Left lung (tissue), 10 donors: ENCODE measurements around the gene ZNF771. TPM values are rescaled to one million over a fixed set of nuclear protein-coding genes. Genes with fewer than 3 reads are reported as not detected.
"Not testable (repeated sequence)": the region's sequence is repeated elsewhere in the genome, so short reads cannot be mapped to it uniquely, and the experiment has no call there.

ENCODE experiments used
- ATAC-seq: fragments of 200-7000 bp; cut with Tn5 transposase; one replicate; pipeline ENCODE4 v1.9.1; 2020; ENCODE audit warnings: moderate library complexity
- DNase-seq, 4 donors: peaks; one replicate each; pipeline ENCODE4 v3.0.0-alpha.2; 2013 to 2020
- H3K27ac ChIP-seq, 2 donors: fragments of 200-600 bp; sonication (generic) in 1 of 2; one replicate each; pipeline versions ENCODE4 v1.5.0 to v1.8.0; 2020 to 2021
- H3K27me3 ChIP-seq, 2 donors: fragments of 200-600 bp; sonication (generic) in 1 of 2; one replicate each; pipeline versions ENCODE4 v1.5.0 to v1.8.0; 2020 to 2021
- H3K36me3 ChIP-seq, 2 donors: fragments of 200-600 bp; sonication (generic) in 1 of 2; one replicate each; pipeline versions ENCODE4 v1.5.0 to v1.8.0; 2020 to 2021
- H3K4me1 ChIP-seq, 2 donors: fragments of 200-600 bp; one replicate each; pipeline ENCODE4 v1.8.0; 2021
- H3K4me3 ChIP-seq, 2 donors: fragments of 200-600 bp; sonication (generic) in 1 of 2; one replicate each; pipeline versions ENCODE4 v1.5.0 to v1.8.0; 2020 to 2021; ENCODE audit warnings: mild to moderate bottlenecking in 1 of 2
- H3K9me3 ChIP-seq, 2 donors: fragments of 200-600 bp; sonication (generic) in 1 of 2; one replicate each; pipeline versions ENCODE4 v1.5.0 to v1.8.0; 2020 to 2021
- intact Hi-C, 2 donors: fragments of 100-400 bp; cut with DNase I; formaldehyde crosslinking; loops; one replicate each; pipeline versions ENCODE4 v1.11.2 to v1.14.2; 2022
- polyA plus RNA-seq, 6 donors: library from polyadenylated mRNA; unstranded; fragments of 120-200 nt; gene quantifications; one replicate each; pipeline ENCODE4 v1.2.1, GENCODE V29; 2013; ENCODE audit not compliant: insufficient read length in 6 of 6
- total RNA-seq, 2 donors: library from RNA; stranded (reverse); fragmentation: NEBNext Ultra II Directional; extraction: Animal tissue kit (Norgen Biotek cat#: 25700); gene quantifications; one replicate each; pipeline ENCODE4 v1.2.1, GENCODE V29; 2021
- TF ChIP-seq, protein P1 (sequence below), 2 donors: fragments of 200-600 bp; sonication (generic) in 1 of 2; IDR thresholded peaks; one replicate each; pipeline versions ENCODE4 v1.5.0 to v1.8.0; 2021; ENCODE audit warnings: antibody characterized with exemption in 2 of 2
- donor health status: DM: no; HTN: yes; CAD: no.
- donor health status: DM: no; HTN: no; CAD: no.

Gene ZNF771
- total and polyA plus RNA-seq, 8 donors = 4.0 to 8.5 (median 5.8) TPM

GRCh38 chr16:30457743-30458560 lies 50.5 kb downstream of the ZNF771 start:
- Histone ChIP-seq H3K9me3 (no peaks in the 10 kb centered on the region), H3K27me3 (no peaks in the 10 kb centered on the region), H3K4me3 (no peak overlapping the region), H3K36me3 (no peaks in the 10 kb centered on the region), H3K27ac (no peak overlapping the region), H3K4me1 (peaks cover 0 to 24% of the 10 kb centered on the region in 2 donors)
- intact Hi-C loops = no loop called here
- ATAC-seq (no peak), DNase-seq (no peak)
- TF ChIP-seq, protein P1, sequence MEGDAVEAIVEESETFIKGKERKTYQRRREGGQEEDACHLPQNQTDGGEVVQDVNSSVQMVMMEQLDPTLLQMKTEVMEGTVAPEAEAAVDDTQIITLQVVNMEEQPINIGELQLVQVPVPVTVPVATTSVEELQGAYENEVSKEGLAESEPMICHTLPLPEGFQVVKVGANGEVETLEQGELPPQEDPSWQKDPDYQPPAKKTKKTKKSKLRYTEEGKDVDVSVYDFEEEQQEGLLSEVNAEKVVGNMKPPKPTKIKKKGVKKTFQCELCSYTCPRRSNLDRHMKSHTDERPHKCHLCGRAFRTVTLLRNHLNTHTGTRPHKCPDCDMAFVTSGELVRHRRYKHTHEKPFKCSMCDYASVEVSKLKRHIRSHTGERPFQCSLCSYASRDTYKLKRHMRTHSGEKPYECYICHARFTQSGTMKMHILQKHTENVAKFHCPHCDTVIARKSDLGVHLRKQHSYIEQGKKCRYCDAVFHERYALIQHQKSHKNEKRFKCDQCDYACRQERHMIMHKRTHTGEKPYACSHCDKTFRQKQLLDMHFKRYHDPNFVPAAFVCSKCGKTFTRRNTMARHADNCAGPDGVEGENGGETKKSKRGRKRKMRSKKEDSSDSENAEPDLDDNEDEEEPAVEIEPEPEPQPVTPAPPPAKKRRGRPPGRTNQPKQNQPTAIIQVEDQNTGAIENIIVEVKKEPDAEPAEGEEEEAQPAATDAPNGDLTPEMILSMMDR (IDR thresholded peaks at IDR 0.05) = no peak

DNA sequence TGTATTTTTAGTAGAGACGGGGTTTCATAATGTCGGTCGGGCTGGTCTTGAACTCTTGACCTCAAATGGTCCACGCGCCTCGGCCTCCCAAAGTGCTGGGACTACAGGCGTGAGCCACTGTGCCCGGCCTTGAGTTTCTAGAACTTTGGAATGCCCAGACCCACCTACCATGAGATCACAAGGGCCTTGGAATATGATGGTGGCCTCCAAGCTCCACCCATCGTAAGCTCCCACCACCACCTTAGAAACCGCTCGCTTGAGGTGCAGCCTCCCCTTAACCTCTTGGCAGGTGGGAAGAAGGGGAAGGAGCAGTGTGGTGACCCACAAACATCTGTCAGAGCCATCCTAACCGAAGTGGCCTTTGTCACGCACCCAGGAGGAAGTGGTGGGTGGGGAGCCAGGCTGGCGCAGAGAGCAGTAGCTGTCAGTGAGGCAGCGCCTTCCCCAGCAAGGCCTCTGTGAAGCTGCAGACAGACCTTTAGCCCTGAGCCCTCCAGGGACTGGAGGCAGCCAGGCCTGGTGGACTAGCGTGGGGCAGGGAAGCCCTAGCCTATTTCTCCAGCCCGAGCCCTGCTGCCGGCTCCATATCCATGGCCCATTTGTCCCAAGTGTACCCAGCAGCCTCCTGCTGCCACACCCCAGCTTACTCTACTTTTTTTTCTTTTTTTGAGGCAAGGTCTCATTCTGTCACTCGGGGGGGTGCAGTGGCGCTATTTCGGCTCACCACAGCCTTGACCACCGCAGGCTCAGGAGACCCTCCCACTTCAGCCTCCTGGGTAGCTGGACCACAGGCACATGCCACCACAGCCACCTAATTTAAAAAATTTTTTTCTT lies 51.4 kb downstream of the ZNF771 start:
- no peaks in the 10 kb centered on the region for H3K27me3 ChIP-seq
- H3K27ac ChIP-seq = peak overlapping the region in 1 of 2 donors; percentile 68
- intact Hi-C loops = no loop called here
- no peaks in the 10 kb centered on the region for H3K9me3 ChIP-seq
- H3K4me3 ChIP-seq = no peak overlapping the region
- peak; percentile 85 for ATAC-seq
- H3K36me3 ChIP-seq = no peaks in the 10 kb centered on the region
- DNase-seq = peak in 2 of 4 donors; percentile 81 to 91
- TF ChIP-seq, protein P1 (IDR thresholded peaks at IDR 0.05) = no peak
- H3K4me1 ChIP-seq = peaks cover 0 to 24% of the 10 kb centered on the region in 2 donors

DNA sequence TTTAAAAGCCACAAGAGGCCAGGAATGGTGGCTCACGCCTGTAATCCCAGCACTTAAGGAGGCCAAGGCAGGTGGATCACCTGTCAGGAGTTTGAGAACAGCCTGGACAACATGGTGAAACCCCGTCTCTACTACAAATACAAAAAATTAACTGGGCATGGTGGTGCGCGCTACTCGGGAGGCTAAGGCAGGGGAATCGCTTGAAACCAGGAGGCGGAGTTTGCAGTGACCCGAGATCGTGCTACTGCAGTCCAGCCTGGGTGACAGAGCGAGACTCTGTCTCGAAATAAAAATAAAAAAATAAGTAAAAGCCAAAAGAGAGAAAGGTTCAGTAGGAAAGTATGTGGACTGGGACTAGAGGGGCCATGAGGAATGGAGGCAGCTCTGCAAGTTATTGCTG lies 52.0 kb downstream of the ZNF771 start:
- peak overlapping the region in 1 of 2 donors; percentile 68 for H3K27ac ChIP-seq
- H3K9me3 ChIP-seq = no peaks in the 10 kb centered on the region
- intact Hi-C loops = no loop called here

GRCh38 chr16:30461426-30461825 lies 54.0 kb downstream of the ZNF771 start:
- ATAC-seq, intact Hi-C loops, H3K27ac ChIP-seq, H3K4me3 ChIP-seq, DNase-seq, H3K27me3 ChIP-seq, H3K36me3 ChIP-seq, H3K9me3 ChIP-seq: not testable (repeated sequence)
- H3K4me1 ChIP-seq = peaks cover 0 to 24% of the 10 kb centered on the region in 2 donors

More for the DNA sequence above, 52.0 kb downstream of the ZNF771 start:
- TF ChIP-seq, protein P1 (IDR thresholded peaks at IDR 0.05) = no peak
- H3K4me3 ChIP-seq = no peak overlapping the region
- peaks cover 0 to 24% of the 10 kb centered on the region in 2 donors for H3K4me1 ChIP-seq
- no peaks in the 10 kb centered on the region for H3K36me3 ChIP-seq
- ATAC-seq = no peak
- no peak for DNase-seq
- H3K27me3 ChIP-seq = no peaks in the 10 kb centered on the region

DNA sequence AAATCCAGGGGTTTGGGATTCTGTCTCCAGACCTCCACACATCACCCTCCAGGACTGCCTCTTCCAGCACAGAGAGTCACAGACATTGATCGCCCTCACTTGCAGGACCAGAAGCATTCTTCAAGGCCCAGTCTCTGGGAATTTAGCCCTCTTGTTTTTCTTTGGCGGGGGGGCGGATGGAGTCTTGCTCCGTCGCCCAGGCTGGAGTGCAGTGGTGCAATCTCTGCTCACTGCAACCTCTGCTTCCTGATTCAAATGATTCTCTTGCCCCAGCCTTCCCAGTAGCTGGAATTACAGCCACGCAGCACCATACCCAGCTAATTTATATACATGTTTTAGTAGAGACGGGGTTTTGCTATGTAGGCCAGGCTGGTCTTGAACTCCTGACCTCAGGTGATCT lies 56.7 kb downstream of the ZNF771 start:
- no peak for DNase-seq
- Histone ChIP-seq H3K27ac (no peak overlapping the region), H3K4me3 (no peak overlapping the region), H3K36me3 (no peaks in the 10 kb centered on the region), H3K4me1 (peaks cover 0 to 21% of the 10 kb centered on the region in 2 donors), H3K9me3 (no peaks in the 10 kb centered on the region), H3K27me3 (no peaks in the 10 kb centered on the region)
- TF ChIP-seq, protein P1 (IDR thresholded peaks at IDR 0.05) = no peak
- intact Hi-C loops = no loop called here
- no peak for ATAC-seq

Other genes with a start within 250 kb of the ZNF771 start
- 100 to 1,000 TPM in 1 of 2 donors, 10 to 100 TPM in 1; 29.3 to 172 TPM for gene CORO1A, start 224.0 kb upstream of the ZNF771 start, total RNA-seq
- gene CORO1A, start 224.0 kb upstream of the ZNF771 start, polyA plus RNA-seq = 10 to 100 TPM; 16.0 to 24.4 (median 17.9) TPM
- gene BOLA2B, start 213.9 kb upstream of the ZNF771 start, total RNA-seq = 100 to 1,000 TPM in 1 of 2 donors, 10 to 100 TPM in 1; 59.3 to 101 TPM
- 10 to 100 TPM; 12.0 to 30.4 (median 22.3) TPM for gene BOLA2B, start 213.9 kb upstream of the ZNF771 start, polyA plus RNA-seq
- gene SLX1A, start 213.7 kb upstream of the ZNF771 start, total RNA-seq = 10 to 100 TPM; 21.5 to 25.5 TPM
- gene SLX1A, start 213.7 kb upstream of the ZNF771 start, polyA plus RNA-seq = 10 to 100 TPM; 20.6 to 31.0 (median 23.1) TPM
- gene SULT1A3, start 208.4 kb upstream of the ZNF771 start, total RNA-seq = 10 to 100 TPM; 19.7 to 29.3 TPM
- gene SULT1A3, start 208.4 kb upstream of the ZNF771 start, polyA plus RNA-seq = 10 to 100 TPM in 4 of 6 donors, 1 to 10 TPM in 2; 6.4 to 13.7 (median 11.4) TPM
- 10 to 100 TPM; 13.6 to 27.0 TPM for gene NPIPB13, start 159.1 kb upstream of the ZNF771 start, total RNA-seq
- 10 to 100 TPM; 11.0 to 32.6 (median 28.8) TPM for gene NPIPB13, start 159.1 kb upstream of the ZNF771 start, polyA plus RNA-seq
- 10 to 100 TPM; 53.2 to 57.6 TPM for gene CD2BP2, start 52.3 kb upstream of the ZNF771 start, total RNA-seq
- gene CD2BP2, start 52.3 kb upstream of the ZNF771 start, polyA plus RNA-seq = 10 to 100 TPM; 42.9 to 59.1 (median 51.3) TPM
- 10 to 100 TPM; 32.7 to 43.7 TPM for gene TBC1D10B, start 37.1 kb upstream of the ZNF771 start, total RNA-seq
- 10 to 100 TPM; 29.5 to 39.3 (median 34.4) TPM for gene TBC1D10B, start 37.1 kb upstream of the ZNF771 start, polyA plus RNA-seq
- gene MYL11, start 32.8 kb upstream of the ZNF771 start, total RNA-seq = 1 to 10 TPM in 1 of 2 donors, not detected in 1; 1.6 TPM
- under 1 TPM in 4 of 6 donors, not detected in 2; 0.27 to 0.87 (median 0.62) TPM for gene MYL11, start 32.8 kb upstream of the ZNF771 start, polyA plus RNA-seq
- gene SEPTIN1, start 25.0 kb upstream of the ZNF771 start, total RNA-seq = 1 to 10 TPM; 2.9 to 6.3 TPM
- 1 to 10 TPM; 2.5 to 3.6 (median 3.1) TPM for gene SEPTIN1, start 25.0 kb upstream of the ZNF771 start, polyA plus RNA-seq
- 1 to 10 TPM; 7.0 TPM for gene ZNF48, start 12.2 kb upstream of the ZNF771 start, total RNA-seq
- 10 to 100 TPM in 2 of 6 donors, 1 to 10 TPM in 4; 6.8 to 11.7 (median 9.0) TPM for gene ZNF48, start 12.2 kb upstream of the ZNF771 start, polyA plus RNA-seq
- gene DCTPP1, start 22.4 kb downstream of the ZNF771 start, total RNA-seq = 10 to 100 TPM; 26.2 to 37.4 TPM
- gene DCTPP1, start 22.4 kb downstream of the ZNF771 start, polyA plus RNA-seq = 10 to 100 TPM; 35.5 to 49.3 (median 38.0) TPM
- 10 to 100 TPM; 50.3 to 64.0 TPM for gene SEPHS2, start 38.3 kb downstream of the ZNF771 start, total RNA-seq
- gene SEPHS2, start 38.3 kb downstream of the ZNF771 start, polyA plus RNA-seq = 10 to 100 TPM; 28.4 to 36.6 (median 31.9) TPM
- 10 to 100 TPM; 19.9 to 60.2 TPM for gene ITGAL, start 65.1 kb downstream of the ZNF771 start, total RNA-seq
- gene ITGAL, start 65.1 kb downstream of the ZNF771 start, polyA plus RNA-seq = 1 to 10 TPM; 2.9 to 6.0 (median 5.3) TPM
- 10 to 100 TPM; 26.1 to 26.4 TPM for gene ZNF768, start 119.0 kb downstream of the ZNF771 start, total RNA-seq
- 10 to 100 TPM; 31.6 to 42.2 (median 35.0) TPM for gene ZNF768, start 119.0 kb downstream of the ZNF771 start, polyA plus RNA-seq
- gene ZNF747, start 127.3 kb downstream of the ZNF771 start, total RNA-seq = 10 to 100 TPM in 1 of 2 donors, 1 to 10 TPM in 1; 6.6 to 11.8 TPM
- 1 to 10 TPM; 8.0 to 9.9 (median 9.0) TPM for gene ZNF747, start 127.3 kb downstream of the ZNF771 start, polyA plus RNA-seq
- gene ZNF764, start 150.8 kb downstream of the ZNF771 start, total RNA-seq = 1 to 10 TPM; 7.4 to 9.0 TPM
- 10 to 100 TPM; 11.2 to 15.8 (median 12.4) TPM for gene ZNF764, start 150.8 kb downstream of the ZNF771 start, polyA plus RNA-seq
- 10 to 100 TPM; 11.8 to 12.3 TPM for gene ZNF688, start 164.1 kb downstream of the ZNF771 start, total RNA-seq
- gene ZNF688, start 164.1 kb downstream of the ZNF771 start, polyA plus RNA-seq = 10 to 100 TPM in 4 of 6 donors, 1 to 10 TPM in 2; 8.9 to 16.4 (median 13.0) TPM
- 10 to 100 TPM; 12.9 to 15.6 TPM for gene ZNF785, start 178.1 kb downstream of the ZNF771 start, total RNA-seq
- gene ZNF785, start 178.1 kb downstream of the ZNF771 start, polyA plus RNA-seq = 10 to 100 TPM; 25.0 to 33.0 (median 30.4) TPM
- 1 to 10 TPM; 5.4 to 7.1 TPM for gene ZNF689, start 202.8 kb downstream of the ZNF771 start, total RNA-seq
- gene ZNF689, start 202.8 kb downstream of the ZNF771 start, polyA plus RNA-seq = 1 to 10 TPM; 7.3 to 9.9 (median 8.6) TPM
- 10 to 100 TPM; 46.1 to 58.8 TPM for gene PRR14, start 243.4 kb downstream of the ZNF771 start, total RNA-seq
- gene PRR14, start 243.4 kb downstream of the ZNF771 start, polyA plus RNA-seq = 10 to 100 TPM; 39.2 to 50.3 (median 44.1) TPM